ENCODE measurements around the gene CELF2.

DNA sequence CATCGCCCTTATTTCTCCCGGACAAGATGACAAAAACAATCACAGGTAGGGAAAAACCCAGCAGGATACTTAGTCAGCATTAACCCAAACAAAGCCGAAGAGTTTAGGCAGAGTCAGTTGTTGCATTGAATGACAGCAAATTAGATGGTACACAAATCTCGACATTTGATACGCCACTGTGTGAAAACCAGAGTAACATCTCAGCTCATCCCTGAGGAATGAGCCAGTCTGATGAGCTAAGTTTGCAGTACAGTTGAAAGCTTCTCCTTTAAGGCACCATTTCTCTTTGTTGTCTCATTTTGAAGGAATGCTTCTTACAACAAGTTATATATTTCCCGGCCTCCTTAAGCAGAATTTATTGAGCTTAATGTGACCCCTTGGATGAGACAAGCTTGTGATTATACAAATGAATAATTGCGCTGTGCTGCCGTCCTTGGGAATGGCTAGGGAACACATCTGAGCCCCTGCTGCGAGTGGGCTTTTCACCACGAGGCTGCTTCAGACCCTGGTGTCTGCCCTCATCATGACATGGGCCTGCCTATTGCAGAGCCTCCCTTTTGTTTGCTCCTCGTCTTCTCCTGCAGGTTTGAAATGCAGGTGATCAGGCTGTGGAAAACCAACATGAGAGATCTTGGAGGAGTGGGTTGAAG is 137.3 kb downstream of the CELF2 start:
- TF ChIP-seq EZH2 (IDR thresholded peaks at IDR 0.05; ENCODE audit: insufficient read depth, poor library complexity, severe bottlenecking) (no peak), EZH2phosphoT487 (IDR thresholded peaks at IDR 0.05; ENCODE audit: insufficient read depth, low read depth) (no peak)

All from GM23248 (cell line).